HG03565 (cell line): ENCODE measurements around the gene COL4A1.

ENCODE experiments used
- ATAC-seq: cut with Tn5 transposase; IDR thresholded peaks from one replicate; pipeline ENCODE4 v1.9.1; 2021; ENCODE audit warnings: mild to moderate bottlenecking, moderate library complexity; ENCODE audit not compliant: unreplicated experiment

The COL4A1 gene

DNA sequence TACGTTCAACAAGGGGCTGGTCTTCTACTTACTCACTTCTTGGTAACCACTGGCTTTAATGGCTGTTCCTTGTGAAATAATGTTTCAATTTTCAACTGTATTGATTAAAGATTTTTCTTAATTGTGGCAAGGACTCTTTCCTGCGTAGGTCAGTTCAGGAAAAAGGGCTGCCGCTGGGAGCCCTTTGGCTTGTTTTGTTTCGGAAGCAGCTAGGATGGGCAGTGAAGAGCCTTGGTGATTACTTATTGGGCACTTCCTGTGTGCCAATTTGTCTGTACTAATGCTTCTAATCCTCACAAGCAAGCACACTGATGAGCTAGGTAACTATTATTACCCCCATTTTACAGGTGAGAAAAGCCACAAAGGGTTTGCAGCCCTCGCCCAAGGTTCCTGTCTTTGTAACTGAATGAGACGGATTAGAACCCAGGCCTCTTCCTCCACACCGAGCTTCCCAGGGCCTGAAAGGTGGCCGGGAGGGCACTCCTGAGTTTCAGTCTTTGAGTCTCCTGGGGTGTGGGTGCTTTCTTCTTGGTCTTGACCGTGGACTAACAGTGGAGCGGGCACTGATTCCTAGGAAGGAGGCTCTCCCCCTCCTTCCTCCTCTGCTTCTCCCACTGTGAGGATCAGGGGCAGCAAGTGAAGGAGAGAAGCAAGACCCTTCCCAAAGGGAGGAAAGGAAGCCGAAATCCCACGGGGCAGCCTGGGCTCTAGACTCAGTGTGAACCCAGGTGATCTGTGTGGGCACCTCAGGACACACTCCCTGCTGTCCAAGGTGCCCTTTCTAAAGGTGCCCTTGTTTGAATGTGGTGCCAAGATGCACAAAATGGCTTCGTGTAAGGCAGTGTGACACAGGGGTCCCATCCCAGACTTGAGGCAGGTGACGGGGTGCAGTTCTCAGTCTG, 3.8 kb upstream of the COL4A1 start:
- ATAC-seq = no peak

DNA sequence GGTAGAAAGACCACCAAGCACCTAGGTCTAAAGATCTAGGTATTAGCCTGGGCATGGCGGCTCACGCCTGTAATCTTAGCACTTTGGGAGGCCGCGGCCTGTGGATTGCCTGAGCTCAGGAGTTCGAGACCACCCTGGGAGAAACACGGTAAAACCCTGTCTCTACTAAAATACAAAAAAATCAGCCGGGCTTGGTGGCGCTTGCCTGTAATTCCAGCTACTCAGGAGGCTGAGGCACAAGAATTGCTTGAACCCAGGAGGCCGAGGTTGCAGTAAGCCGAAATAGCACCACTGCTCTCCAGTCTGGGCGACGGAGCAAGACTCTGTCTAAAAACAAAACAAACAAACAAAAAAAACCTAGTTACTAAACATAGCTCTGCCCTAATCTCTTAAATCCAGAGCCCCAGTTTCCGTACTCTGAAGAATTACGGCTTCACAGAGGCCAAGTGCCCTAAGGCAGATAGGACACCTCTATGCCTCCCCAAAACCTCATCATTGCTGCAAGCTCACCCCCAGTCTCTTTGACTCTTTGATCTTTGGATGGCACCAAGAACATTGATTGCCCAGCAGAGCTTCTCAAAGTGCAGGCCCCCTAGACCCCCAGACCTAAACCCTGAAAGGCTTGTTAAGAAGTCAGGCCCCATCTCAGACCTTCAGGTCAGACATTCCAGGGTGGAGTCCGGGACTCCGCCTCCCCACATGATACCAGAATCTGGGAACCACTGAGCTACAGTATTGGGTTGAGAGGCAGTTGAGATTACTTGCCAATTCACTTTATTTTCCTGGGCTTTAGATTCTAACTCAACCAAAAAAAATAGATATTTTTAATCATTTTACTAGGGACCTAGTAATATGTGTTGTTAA, 2.9 kb upstream of the COL4A1 start:
- no peak for ATAC-seq

DNA sequence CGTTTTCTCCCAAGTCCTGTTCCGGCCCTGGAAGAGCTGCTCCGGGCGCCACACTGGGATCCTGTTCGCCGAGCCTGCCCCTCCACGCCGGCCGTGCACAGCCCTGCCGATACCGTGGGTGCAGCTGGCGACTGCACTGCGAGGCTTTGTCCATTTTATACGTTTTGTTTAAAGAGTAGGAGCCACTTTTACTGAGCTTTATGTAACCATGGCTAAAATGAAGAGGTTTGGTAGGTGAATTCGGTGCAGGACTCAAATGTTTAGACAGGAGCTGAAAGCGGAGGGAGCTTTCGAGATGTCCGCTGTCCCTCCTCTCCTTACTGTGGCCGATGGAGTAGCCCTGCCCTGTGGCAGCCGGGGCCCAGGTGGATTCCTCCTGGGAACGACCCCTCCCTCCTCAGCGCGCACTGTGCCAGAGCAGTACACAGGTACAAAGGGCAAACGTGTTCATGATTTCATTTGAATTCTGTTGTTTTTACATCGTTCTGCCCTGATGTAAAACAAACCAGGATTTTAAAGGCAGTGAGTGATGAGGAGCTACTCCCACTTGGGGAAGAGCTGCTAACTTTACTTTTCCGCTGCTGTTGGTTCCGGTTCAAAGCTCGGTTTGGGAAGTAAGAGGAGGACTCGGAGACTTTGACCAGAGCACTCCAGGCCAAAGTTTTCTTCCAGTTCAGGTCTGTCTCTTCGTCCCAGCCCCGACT, 1.9 kb upstream of the COL4A1 start:
- ATAC-seq = no peak

DNA sequence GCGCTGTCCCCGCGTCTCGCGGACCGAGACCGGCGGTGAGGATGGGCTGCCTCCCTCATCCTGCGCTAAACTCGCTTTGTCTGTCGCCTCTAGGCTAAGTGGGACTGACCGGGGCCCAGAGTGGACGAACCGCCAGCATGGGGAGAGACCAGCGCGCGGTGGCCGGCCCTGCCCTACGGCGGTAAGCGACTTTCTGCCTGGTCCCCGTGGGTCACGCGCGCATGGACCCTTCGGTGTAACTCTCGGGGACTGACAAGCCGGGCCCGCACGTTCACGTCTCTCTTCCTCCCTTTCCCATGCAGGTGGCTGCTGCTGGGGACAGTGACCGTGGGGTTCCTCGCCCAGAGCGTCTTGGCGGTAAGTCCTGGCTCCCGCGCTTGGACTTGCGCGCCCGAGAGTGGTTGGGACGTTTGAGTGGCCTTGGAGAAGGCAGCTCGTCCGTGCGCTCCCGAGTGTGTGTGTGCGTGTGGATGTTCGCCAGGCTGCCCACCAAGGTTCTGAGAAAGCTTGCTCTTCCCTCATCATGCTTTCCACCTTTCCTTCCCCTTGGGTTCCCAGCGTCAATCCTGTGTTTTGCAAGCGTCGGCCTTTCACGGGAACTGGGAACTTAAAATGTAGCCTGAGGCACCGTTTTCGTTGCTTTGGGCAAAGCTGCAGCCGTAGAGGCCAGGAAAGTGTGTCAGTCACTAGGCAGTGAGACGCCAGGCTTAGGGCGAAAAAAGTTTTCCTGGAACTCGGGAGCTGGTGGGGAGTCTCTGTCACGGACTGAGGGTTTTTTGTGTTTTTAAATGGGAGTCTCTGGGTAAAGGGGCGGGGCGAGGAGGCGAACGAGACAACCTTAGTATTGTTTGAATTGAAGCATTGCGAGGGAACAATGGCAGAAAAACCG, 1.1 kb upstream of the COL4A1 start:
- ATAC-seq = no peak

DNA sequence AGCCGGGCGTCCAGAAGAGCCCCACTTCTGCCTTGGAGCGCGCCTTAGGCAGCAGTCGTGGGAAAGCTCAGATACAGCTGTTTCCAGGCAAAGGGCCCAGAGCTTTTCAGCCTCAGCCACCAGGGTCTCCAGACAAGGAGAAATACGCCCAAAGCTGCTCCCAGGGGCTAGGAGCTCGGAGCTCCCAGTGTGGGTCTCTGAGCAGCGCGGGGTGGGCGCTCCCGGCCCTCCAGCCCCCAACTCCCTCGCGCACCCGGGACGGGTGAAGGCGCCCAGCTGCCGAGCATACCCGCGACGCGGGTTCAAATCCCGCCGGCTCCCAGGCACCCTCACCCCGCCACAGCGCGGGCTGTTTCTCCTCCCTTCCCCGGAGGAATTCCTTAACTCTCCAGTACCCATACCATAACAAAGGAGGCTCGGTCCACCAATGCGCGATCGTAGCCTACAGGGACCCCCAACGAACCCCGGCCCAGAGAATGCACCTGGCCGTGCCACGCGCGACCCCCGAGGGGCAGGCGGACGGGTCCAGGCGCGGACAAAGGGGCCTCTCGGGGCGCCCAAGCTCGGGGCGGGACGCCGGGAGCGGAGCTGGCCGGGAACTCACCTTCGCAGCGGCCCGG, 507 bp downstream of the COL4A1 start:
- no peak for ATAC-seq

DNA sequence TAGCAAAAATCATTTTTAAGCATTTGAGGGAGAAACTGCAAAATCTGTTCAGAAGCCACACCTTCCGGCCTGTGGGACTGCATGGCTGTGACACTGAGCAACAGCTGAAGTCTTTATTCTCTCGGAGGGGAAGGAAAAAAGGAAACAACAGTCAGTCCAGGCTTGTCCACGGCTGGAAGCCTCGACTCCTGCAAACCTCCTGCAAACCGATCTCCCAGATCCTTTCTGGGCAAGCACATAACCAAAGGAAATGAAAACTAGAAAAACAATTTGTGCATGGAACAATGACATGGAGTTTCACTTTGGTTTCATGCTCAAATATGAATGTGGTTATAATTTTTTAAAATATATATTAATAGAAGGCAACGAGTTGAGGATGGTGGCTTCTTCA, 1.0 kb downstream of the COL4A1 start:
- no peak for ATAC-seq

DNA sequence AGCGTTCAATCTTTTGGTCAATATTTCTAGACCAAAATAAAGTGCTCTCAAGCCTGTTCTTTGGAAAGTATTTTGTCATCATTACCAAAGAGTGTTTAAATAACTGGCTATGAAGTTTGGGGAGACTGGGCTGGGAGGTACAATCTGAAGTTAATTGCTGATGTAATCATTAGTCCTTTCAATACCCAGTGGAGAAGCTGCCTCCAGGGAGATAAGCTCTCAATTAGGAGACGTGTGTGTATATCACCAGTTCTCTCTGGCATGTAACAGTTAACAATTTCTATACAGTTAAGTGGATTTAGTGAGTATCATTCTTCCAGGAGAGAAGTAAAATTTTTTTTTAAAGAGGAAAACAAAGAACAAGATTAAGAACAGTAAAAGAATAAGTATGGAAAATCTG, 1.4 kb downstream of the COL4A1 start:
- no peak for ATAC-seq

DNA sequence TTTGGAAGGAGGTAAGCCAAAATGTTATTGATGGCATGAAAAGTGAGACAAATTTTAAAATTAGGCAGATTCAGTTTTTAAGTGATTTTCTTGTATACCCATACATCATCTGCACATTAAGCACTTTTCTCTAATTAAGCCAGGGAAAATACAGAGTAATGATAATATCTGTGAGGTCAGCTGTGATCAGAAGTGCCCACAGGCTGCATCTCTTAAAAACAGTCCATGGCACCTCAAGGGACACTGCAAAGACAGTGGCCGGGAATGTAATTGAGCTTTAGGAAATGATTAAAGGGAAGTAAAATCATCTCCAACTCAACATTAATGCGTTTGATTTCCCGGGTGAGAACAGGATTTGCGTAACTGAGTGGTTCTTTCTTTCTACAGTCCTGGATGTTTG, 2.0 kb downstream of the COL4A1 start:
- ATAC-seq = no peak

DNA sequence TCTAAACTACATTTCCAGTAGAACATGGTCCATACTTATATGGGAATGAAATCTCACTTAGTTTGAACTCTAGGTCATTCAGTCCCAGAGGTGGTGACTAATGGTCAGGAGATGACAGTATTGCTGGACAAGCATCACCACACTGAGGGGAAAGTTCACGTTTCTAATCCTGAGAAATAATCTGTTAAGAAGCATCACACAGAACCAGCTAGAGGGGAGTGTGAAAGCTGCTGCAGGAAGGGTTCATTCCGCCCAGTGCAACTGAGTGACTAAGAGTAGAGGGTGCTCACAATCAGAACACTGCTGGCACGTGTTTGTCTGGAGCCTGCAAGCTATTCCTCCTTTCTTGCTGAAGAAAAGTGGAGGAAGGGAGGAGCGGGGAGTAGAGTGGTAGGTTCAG, 2.7 kb downstream of the COL4A1 start:
- ATAC-seq = no peak

DNA sequence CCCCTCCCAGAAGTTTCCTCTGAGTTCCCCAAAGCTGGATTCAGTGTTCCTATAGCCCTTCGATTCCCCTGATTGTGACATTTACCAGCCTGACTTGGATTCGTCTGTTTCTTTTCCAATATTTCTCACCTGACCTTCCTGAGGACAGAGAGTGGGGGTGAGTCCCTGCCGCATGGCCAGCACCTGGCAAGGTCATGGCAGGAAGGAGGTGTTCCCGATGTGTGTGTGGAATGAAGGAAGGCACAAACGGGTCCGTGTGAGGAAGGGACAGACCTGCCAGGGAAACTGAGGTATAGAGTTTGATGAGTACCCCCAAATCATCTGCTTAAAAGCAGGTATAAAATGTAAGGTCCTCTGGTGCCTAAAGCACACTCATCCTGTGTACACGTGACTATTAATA, 3.3 kb downstream of the COL4A1 start:
- ATAC-seq = no peak

DNA sequence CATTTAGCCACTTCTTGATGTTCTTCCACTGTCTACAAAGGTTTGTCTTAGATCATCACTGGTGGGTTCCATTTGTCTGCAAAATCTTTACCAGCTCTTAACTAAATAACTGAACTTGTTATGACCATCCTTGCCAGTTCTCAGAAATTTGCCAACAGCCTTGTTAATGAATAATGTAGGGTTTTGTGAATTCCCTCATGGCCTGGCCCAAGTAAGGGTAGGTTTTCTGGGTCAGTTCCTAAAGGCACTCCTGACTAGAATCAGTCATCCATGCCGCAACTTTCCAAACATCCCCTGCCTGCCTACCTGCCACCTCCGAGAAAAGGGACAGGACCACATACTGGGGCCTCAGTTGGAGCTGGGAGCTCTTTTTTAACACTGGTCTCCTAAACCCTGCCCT, 4.0 kb downstream of the COL4A1 start:
- ATAC-seq = no peak

DNA sequence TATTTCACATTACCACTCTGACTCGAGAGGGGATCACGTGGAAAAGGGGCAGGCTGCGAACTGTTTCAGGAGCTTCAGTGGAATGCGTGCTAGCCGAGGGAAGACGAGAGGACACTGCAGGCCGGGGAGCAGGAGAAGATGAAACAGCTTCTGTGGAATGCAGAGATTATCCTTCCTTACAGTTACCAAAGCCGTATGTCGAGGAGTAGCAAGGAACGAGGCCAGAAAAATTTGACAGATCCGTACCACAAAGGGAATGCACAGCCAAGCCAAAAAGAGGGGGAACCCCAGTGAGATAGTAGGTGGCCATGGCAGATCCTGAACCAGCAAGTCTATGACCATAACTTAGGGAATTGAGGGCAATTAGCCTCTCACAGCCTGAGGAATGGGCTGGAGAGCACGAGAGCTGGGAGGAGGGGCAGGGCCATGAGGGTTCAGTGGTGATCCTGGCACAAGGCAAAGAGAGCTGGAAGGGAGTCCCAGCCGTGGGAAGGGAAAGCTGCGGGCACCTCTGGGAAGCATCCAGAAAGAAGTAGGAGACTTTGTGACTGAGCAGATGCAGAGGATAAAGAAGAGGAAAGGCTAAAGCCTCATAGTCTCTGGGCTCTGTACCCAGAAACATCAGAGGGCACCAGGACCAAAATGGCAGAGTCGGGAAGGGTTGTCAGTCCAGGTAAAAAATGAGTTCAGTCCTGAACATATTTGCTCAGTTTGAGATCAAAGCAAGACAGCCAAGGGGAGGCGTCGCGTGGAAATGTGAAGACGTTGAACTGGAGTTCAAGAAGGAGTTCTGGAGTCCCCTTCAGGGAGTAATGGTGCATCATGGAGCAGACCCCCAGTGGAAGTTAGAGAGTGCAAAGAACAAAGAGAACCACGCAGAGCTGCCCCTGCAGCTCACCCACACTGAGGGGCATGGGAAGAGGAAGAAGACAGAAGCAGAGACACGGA, 5.1 kb downstream of the COL4A1 start:
- ATAC-seq = no peak

DNA sequence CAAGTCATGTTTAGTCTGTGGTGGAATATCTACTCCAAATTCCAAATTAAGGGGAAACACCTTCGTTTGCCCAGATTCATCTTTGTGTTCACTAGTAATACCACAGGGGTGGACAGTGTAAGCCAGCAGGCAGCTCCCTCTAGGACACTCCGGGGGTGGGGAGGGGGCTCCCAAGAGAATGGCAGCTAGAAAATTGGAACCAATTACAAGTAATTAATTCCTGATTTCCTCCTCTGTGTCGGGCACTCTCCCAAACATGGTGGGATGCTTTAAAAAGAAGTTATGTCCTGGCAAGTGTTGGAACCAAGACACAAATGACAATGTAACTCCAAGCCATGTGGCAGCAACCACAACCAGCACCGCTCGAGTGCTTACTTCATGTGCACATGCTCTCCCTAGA, 5.9 kb downstream of the COL4A1 start:
- no peak for ATAC-seq

DNA sequence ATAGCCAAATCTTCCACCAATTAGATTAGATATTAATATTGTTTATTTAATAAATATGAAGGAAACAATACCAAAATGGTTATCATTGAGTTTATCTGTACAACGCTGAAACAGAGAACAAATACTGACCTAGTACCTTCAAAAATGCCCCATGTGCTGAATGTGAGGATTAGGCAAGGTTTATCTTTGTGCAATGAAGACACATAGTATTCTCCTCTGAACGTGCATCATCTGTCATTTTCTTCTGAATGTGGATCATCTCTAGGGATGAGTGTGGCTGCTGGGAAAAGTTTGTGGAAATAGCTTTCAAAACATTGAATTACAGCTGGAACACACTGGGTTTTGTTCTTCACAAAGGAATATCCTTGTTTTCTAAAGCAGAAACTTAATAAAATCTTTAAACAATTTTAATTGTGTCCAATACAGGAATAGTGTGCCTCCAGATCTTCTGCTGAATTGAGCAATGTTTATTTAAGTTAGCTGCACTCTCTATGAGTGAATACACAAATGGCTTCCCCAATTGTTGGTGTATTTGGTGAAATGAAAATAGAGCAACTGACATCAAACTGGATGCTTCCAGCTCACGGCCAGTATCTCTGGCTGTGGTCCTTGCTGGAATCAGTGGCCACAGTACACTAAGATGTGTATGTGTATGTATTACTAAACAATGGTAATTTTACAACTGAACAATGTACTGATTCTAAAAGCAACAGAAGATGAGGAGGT, 6.7 kb downstream of the COL4A1 start:
- ATAC-seq = no peak

DNA sequence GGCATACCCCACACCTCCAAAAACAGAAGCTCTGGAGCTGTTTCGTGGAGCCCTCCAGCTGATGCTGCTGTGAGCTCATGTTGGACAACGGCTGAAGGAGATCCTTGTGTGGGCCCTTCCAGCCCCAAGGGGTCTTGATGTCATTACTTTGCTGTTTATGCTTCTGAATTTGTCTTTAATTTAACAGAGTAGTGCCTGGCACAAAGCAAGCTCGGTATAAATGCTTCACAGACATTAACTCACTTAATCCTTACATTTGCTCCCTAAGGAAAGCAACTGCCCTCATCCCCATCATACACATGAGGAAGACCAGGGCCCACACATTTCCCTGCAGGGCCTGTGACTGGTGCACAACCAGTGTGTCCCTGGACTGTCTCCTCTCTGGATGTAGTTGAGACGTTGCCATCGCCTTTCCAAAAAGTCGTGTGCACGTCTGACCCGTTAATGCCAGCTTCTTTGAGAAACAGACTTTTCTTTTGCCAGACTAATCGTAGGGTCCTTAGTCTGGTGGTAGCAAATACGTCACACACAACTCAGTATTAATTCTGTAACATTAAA, 7.6 kb downstream of the COL4A1 start:
- ATAC-seq = no peak

DNA sequence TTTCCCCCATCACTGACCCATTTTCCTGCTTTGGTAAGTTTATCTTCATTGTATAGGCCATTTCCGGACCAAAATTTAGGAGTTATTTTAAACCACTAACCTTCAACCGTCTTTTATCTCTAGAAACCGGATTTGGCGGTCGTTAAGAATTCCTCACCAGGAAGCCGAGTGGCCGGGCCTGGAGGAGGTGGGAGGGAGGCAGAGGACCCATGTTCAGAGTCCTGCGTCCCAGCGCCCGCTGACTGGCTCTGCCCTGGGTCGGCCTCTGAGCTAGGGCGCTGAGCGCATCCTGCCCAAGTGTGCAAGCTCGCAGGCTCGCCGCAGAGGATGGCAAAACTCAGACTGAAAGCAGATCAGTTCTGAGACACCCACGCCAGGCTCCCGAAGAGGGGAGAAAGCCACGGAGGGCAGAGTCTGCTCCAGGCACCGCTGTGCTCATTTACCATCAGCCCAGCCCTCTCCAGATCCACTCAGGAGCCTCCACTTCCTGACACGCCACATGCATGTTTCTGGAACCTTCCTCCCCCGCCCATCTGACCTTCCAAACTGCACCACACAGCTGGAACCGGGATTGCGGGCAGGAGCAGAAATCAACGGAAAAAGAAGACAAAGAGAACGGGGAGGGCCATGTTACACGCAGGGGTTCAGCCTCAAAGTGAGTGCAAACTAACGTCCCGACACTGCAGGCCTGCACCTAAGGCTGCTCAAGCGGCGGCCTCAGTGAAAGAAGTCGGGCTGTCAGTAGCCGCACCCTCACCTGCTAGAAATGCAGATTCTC, 8.3 kb downstream of the COL4A1 start:
- no peak for ATAC-seq
